Hematopoietic multipotent progenitor cell (in vitro differentiated cells): ENCODE results near the gene VMAC. TPM values are rescaled to one million over a fixed set of nuclear protein-coding genes. Genes with fewer than 3 reads are reported as not detected.
"Not testable (repeated sequence)": the region's sequence is repeated elsewhere in the genome, so short reads cannot be mapped to it uniquely, and the experiment has no call there.

Experiments used
- DNase-seq, 3 donors: peaks; one replicate each; pipeline ENCODE4 v3.0.0-alpha.2; 2011 to 2015; ENCODE audit warnings: low read depth in 2 of 3, low spot score in 2 of 3
- total RNA-seq: library from RNA; depleted of rRNA; stranded (reverse); fragments of >200 nt; gene quantifications from one replicate; pipeline ENCODE4 v1.2.3, GENCODE V29; 2012

The VMAC gene, protein sequence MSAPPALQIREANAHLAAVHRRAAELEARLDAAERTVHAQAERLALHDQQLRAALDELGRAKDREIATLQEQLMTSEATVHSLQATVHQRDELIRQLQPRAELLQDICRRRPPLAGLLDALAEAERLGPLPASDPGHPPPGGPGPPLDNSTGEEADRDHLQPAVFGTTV
- 25.3 TPM for total RNA-seq

DNA sequence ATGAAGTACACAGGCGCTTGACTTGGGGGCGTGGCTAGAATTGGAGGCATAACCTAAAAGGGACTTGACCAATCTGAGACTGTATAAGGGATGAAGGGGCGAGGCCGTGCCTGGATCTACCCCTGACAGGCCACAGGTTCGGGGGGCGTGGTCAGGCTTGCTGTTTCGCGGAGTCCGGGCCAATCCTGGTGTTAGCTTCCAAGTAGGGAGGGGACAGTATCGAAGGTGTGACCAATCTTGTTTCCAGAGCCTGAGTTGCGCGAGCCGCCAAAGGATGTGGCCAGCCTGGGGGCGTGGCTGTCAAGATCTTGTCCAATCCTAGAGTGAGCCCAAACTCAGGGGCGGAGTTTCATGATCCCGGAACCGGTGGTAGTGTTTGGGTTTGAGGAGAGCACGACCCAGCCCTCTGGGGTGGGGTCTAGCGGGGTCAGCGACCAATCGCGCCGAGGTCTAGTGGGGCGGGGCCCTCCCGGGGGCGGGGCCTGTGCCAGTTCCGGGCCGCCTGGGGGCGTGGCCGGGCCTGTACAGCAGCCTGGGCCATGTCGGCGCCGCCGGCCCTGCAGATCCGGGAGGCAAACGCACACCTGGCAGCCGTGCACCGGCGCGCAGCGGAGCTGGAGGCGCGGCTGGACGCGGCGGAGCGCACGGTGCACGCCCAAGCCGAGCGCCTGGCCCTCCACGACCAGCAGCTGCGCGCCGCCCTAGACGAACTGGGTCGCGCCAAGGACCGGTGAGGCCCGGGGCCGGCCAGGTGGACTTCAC is at the start of gene VMAC:
Gene VMAC (plus strand): TSS at position 521 of the 762 bp plus-strand sequence. CDS start 19 bp downstream, at position 540.
- DNase-seq, result peak in 2 of 3 donors; percentile 100

DNA sequence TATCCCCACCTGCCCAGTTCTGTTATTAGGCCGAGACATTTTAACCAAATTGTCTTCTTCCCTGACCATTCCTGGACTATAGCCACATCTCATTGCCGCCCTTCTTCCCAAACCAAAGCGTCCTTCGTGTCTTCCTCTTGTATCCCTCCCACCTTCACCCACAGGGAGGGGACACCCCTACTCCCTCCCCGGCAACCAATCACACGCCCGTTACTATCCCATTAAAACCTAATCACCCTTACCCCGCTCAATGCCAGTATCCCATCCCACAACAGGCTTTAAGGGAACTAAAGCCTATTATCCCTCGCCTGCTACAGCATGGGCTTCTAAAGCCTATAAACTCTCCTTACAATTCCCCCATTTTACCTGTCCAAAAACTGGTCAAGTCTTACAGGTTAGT is 49.5 kb upstream of the VMAC start:
- DNase-seq, result not testable (repeated sequence)

DNA sequence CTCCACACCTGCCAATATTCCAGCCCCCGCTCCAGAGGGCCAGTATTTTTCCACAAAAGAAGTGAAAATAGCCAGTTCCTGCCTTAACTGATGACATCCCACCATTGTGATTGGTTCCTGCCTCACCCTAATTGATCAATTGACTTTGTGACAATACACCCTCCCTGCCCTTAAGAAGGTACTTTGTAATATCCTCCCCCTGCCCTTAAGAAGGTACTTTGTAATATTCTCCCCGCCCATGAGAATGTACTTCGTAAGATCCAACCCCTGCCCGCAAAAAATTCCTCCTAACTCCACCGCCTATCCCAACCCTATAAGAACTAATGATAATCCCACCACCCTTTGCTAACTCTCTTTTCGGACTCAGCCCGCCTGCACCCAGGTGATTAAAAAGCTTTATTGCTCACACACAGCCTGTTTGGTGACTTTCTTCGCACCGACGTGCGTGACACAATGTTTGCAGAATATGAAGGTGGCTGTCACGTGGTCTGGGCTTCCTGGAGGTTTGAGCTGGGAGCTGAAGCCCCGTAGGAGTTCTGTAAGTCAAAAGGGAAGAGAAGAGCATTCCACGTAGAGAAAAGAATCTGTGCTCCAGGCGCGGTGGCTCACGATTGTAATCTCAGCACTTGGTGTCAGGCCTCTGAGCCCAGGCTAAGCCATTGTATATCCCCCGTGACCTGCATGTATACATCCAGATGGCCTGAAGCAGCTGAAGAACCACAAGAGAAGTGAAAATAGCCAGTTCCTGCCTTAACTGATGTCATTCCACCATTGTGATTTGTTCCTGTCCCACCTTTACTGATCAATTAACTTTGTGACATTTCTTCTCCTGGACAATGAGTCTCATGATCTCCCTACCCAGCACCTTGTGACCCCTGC is 47.2 kb upstream of the VMAC start:
- no peak for DNase-seq

DNA sequence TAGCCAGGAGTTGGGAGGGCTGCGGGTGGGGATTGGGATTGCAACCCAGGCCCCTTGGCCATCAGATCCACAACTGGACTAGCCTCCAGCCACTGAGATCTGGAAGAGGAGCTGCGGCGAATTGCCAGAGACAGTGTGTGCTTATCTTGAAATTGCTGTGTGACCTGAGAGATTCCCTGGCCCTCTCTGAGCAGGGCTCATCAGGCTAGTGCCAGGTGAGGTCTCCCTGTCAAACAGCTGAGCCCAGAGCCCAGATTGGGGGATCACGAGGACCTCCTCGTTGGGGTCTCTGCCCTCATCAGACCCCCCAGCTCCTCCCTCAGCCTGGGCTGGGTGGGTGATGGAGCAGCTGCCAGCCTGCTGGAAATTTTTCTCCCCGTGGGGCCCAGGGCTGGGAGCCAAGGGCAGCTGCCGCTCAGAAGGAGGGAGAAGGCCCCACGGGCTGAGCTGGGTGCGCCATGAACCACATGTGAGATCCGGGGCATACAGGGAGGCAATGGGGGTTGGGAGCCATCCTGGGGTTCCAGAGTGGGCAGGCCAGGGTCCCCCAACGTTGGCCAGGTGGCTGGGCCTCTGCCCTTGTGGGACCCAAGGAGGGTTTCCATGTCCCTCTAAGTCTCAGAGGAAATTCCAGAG is 41.5 kb upstream of the VMAC start:
- no peak for DNase-seq

DNA sequence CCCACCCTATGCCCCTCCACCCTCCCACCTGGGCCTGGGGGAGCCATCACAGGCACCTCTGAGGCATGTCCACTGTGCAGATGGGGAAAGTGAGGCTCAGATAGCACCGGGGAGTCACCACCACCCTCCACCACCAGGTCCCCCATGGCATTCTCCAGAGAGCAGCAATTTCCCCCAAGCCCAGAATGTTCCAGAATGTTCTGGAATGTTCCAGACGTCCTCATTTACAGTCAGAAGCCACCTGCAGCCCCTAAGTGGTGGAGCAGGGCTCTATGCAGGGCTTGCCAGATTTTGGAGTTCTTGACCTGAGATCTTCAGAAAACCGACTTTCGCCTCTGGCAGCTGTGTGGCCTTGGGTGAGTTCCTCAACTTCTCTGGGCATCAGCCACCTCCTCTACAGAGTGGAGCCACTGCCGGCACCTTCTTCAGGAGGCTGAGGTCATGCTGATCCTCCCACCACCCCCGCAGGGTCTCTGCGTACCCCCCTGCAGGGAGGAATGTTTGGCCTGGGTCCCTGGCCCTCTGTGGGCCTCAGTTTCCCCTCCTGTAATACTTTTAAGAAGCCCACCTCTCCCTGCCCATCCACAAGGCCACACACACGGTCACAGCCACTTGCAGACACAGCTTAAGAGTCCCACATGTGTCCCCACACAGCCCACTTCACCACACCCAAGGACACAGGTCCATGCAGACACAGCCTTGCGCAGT is 40.5 kb upstream of the VMAC start:
- DNase-seq, result no peak

DNA sequence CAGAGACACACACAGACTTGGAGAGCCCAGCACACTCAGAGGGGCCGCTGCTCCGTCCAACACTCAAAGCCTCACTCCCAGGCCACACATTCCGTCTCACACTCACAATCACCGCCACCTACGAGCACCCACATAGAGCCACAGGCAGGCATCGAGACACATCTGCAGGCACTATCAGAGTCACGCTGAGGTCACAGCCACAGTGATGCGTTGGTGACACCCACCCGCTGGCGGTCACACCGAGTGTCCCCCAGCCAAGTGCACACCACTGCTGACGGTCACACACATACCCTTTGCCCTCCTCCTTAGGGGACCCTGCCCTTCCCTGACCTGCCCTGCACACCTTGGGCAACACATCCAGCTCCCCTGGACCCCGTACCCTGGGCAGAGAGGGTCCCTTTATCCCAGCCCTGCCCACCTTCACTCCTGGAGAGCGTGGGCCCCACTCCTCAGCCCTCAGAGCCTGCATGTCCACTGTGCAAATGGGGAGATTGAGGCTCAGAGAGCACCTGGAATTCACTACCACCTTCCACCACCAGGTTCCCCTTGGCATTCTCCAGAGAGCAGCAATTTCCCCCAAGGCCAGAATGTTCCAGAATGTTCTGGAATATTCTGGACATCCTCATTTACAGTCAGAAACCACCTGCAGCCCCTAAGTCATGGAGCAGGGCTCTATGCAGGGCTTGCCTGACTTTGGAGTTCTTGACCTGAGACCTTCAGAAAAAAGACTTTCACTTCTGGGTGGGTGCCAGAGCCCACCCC is 39.8 kb upstream of the VMAC start:
- DNase-seq, result no peak

DNA sequence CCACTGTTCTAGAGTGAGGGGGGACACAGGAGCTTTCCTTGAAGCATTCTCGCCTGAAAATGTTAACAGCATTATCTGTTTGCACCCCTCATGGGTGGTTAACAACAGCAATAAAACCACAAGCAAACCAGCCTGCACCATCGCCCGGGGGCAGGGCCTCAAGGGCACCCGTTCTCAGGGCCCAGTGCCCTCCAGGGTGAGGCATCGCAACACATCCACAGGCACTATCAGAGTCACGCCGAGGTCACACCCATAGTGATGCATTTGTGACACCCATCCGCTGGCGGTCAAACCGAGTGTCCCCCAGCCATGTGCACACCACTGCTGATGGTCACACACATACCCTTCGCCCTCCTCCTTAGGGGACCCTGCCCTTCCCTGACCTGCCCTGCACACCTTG is 38.9 kb upstream of the VMAC start:
- DNase-seq, result no peak

DNA sequence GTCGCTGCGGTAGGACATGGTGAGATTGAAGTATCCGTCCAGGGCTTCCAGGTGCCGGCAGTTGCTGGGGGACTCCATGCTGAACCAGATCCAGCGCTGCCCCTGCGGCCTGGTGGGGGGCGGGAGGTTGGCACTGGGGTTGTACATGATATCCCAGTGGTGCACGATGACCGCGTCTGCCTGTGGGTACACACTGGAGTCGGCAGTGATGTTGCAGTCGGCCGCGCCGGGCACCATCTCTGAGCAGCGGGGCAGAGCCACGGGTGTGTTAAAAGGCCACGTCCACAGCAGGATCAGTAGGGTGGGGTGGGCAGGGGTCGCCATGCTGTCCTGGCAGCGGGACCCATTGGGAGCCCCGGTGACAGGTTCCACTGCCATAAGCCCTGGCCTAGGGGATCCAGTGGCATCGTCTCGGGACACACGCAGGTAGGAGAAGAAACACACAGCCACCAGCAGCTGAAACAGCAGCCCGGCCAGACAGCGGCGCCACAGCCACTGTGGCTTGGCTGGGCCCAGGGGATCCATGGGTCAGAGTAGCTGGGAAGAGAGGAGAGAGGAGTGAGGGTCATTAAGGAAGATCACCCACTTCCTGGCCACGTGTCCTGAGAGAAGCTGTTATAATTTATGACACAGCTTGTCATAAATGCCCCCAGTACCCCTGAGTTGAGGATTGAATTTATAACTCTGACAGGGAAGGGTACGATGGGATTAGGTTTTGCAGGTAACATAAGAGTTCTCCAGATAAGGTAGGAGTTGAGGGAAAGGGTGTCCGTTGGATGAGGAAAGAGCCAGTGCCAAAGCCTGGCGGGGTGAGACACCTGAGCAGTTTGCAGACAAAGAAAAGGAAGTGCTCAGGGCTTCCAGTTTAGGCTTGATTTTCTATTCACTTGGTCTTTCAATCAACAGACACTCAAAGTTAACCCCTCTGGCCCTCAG is 37.2 kb upstream of the VMAC start:
- no peak for DNase-seq

DNA sequence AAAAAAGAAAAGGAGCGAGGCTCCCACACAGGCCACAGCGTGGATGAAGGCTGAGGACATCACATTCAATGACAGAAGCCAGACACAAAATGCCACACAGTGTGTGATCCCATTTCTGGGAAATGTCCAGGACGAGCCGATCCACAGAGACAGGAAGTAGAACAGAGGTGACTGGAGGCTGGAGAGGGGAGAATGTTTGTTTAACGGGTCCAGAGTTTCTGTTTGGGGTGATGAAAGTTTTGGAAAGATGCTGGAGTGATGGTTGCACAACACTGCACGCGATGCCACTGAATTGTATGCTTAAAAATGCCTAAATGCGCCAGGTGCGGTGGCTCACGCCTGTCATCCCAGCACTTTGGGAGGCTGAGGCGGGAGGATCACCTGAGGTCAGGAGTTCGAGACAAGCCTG is 33.7 kb upstream of the VMAC start:
- DNase-seq, result no peak

DNA sequence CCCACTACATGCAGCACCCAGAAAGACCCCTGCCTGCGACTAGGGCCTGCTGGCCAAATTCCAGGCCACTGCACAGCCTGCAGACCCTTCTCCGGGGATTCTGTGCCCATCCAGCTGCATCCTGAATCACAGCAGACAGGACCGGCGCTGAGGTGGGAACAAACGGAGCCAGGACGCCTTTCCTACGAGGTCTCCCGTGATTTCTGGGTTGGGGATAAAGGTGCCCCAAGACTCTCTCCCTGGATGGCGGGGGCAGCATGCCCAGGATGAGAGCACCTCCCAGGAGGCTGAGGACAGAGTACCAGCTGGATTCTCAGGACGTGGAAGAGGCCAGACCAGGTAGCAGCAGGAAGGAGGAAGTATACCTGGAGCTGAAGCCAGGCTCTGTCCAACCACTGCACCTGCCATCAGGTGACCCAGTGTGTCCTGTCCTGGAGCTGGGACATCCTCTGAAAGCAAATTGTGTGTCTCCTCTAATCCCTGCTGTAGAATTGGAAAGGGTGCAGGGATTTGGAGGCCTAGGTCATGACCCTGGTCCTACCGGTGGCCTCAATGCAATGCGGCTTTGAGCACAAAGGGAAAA is 31.0 kb upstream of the VMAC start:
- no peak for DNase-seq

DNA sequence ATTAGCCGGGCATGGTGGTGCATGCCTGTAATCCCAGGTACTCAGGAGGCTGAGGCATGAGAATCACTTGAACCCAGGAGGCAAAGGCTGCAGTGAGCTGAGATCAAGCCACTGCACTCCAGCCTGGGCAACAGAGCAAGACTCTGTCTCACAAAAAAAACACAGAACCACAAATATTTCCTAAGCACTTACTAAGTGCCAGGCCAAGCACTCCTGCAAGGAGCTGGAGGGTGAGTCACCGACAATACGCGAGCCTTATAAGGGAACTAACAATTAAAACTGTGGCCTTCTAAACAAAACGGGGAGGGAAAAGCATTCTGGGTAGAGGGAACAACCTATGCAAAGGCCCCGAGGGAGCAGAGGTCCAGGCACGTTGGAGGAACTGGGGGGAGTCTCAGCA is 30.2 kb upstream of the VMAC start:
- not testable (repeated sequence) for DNase-seq

DNA sequence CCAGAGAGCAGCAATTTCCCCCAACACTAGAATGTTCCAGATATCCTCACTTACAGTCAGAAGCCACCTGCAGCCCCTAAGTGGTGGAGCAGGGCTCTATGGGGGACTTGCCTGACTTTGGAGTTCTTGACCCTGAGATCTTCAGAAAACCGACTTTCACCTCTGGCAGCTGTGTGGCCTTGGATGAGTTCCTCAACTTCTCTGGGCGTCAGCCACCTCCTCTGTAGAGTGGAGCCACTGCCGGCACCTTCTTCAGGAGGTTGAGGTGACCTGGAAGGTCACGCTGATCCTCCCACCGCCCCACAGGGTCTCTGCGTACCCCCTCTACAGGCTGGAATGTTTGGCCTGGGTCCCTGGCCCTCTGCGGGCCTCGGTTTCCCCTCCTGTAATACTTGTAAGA is 27.2 kb upstream of the VMAC start:
- no peak for DNase-seq

DNA sequence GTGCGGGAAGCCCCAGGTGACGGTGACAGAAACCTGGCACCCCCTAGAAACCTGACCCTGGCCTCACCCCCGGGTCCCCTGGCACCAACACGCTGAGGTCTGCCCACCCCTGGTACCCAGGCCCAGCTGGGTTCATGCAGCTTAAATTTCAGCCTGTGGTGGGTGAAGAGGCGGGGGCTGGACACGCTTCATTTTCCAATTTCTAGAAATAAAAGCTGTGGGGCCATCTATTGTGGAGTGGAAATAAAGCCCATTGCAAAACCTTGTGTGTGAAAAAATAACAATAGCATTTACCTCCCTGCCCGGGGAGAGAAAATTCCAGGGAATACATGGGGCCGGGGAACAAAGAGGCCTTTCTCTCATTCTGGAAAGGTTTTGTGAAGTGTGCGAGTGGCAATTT is 26.8 kb upstream of the VMAC start:
- DNase-seq, result no peak

DNA sequence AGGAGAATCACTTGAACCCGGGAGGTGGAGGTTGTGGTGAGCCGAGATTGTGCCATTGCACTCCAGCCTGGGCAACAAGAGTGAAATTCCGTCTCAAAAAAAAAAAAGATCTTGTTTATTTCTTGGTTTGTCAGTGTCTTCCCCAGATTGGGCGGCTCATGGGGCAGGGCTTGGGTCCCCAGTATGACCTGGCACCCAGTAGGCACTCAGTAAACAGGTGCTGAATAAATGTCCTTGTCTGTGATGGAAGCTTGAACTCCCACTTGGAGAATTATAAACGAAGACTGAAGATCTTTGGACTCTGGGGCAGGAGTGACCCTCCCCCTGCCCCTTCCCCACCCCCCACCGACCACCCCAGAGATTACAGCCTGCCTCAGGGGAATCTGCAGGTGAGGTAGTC is 24.5 kb upstream of the VMAC start:
- no peak for DNase-seq

DNA sequence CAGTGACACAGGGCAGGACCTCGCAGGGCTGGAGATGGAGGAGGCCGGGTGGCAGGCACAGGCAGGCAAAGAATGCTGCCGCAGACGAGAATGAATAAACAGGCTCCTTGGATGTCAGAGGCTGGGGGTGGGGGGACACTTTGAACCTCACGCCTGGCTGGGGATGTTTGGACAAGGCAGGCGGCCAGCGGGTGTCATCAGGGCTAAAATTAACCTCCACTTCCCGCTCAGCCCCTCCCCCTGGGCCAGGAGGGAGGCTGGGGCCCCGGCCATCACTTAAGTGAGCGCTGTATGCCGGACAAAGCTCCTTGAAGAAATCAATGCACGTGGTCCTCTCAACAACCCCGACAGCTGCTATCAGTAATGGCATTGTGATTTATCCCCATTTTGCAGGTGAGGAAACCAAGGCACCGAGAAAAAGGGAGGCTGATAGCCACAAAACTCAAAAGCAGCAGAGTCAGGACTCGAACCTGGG is 24.0 kb upstream of the VMAC start:
- DNase-seq, result no peak

DNA sequence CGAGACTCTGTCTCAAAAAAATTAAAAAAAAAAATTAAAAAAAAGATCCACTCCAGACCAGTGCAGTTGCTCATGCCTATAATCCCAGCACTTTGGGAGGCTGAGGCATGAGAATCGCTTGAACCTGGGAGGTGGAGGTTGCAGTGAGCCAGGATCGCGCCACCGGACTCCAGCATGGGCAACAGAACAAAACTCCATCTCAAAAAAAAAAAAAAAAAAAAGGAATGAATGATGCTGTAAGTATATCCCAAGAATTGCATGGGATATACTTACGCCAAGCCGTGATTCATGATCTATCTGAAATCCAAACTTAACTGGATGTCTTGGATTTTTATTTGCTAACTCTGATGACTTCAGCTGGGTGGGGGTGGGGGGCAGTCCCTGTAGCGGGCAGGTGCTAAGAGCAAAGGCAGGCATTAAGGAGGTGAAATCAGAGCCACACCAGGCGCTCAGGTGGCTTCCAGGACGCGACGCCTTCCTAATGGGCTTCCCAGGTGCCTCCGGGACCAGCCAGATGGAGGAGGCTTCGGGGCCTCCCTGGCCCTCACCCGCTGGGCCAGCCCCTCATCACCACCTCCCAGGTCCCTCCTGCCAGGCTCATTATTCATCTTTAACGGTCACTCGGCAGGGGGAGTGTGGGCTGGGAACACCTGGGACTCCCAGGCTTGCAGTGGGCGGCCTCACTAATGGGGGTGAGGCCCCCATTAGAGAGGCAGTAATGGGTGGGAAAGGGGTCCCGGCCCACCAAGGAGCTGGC is 23.0 kb upstream of the VMAC start:
- no peak for DNase-seq

DNA sequence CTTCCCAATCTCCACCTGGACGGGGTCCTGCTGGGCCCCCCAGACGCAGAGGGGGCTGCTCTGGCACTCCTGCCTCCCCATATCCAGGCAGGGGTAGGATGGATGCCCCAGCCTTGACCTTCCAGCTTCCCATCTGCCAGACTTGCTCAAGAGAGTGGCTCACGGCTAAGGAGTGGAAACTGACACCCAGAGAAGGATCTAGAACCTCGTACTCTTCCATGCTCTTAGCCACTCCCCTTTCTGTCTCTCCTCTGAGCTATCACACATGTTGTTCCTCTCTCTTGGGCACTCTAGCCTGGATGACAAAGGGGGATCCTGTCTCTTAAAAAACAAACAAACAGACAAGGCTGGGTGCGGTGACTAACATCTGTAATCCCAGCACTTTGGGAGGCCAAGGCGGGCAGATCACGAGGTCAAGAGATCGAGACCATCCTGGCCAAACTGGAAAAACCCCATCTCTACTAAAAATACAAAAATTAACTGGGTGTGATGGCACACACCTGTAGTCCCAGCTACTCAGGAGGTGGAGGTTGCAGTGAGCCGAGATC is 22.2 kb upstream of the VMAC start:
- no peak for DNase-seq
